B cell (primary cell): Measurements from ENCODE around the gene LEMD1.

Experiments used
- EZH2 ChIP-seq: IDR thresholded peaks from 2 replicates; pipeline ENCODE4 v1.6.1; 2012; ENCODE audit warnings: borderline replicate concordance, low read depth, mild to moderate bottlenecking, moderate library complexity, low read length; ENCODE audit not compliant: insufficient read depth, poor library complexity, severe bottlenecking
- TF ChIP-seq, protein P1 (sequence below): fragments of 200-600 bp; IDR thresholded peaks from one replicate; pipeline ENCODE4 v1.8.0; 2022; ENCODE audit warnings: antibody characterized with exemption, mild to moderate bottlenecking

DNA sequence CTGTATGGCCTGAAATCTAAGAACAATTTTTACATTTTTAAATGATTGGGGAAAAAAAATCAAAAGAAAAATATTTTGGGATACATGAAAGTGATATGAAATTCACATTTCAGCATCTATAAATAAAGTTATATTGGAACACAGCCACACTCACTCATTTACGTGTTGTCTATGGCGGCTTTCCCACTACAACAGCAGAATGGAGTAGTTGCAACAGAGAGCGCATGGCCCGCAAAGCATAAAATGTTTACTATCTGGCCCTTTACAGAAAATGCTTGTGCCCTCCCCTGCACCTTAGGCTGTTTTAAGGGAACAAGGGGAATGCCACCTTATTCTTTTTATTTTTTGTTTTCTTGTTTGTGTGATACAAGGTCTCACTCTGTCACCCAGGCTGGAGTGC, 68.7 kb downstream of the LEMD1 start:
- TF ChIP-seq, protein P1, sequence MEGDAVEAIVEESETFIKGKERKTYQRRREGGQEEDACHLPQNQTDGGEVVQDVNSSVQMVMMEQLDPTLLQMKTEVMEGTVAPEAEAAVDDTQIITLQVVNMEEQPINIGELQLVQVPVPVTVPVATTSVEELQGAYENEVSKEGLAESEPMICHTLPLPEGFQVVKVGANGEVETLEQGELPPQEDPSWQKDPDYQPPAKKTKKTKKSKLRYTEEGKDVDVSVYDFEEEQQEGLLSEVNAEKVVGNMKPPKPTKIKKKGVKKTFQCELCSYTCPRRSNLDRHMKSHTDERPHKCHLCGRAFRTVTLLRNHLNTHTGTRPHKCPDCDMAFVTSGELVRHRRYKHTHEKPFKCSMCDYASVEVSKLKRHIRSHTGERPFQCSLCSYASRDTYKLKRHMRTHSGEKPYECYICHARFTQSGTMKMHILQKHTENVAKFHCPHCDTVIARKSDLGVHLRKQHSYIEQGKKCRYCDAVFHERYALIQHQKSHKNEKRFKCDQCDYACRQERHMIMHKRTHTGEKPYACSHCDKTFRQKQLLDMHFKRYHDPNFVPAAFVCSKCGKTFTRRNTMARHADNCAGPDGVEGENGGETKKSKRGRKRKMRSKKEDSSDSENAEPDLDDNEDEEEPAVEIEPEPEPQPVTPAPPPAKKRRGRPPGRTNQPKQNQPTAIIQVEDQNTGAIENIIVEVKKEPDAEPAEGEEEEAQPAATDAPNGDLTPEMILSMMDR, result no peak
- TF ChIP-seq EZH2, result no peak
